Measurements from ENCODE around the gene PTPN4. TPM values are rescaled to one million over a fixed set of nuclear protein-coding genes. Genes with fewer than 3 reads are reported as not detected.

Gene PTPN4
- total and polyA plus RNA-seq, 2 of the 13 experiments (the other 11 are each of a cell fraction or from before 2014, with no cell fraction given), result 20.3 to 34.6 TPM

DNA sequence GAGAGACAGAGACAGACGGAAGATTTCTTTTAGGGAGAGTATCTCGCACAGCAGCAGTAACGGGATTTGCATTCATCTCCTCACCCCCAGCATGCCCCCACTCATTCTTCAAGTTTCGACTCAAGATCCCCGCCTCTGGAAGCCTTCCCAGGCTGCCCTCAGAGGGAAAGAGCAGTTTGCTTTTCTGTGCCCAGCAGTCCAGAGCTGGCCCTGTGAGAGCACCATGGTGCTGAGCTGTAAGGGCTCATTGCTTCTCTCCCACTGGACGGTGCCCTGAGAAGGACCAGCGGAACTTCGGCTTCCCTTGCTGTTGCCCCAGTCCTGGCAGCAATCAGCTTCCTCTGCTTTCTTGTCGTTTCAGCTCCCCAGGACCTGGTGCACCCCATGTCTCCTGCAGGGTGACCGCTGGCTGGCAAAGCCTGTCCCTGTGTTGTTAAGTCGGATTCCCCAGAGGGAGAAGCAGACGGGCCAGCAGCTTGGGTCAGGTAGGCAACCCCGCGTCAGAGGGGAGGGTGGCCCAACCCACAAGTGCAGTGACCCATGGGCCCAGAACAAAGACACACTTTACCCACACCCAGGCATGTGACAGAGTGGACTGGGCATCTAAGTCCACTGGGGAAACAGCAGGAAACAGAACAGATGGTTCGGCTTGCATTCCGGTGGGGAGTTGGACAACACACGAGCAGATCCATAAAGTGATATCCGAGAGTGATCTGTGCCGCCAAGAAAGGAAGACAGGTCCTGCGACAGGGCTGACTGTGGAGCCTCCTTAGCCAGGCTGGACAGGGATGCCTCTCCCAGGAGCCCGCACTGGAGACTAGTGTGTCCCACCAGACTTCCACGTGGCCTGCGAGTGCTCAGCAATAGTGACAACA is 44.1 kb upstream of the PTPN4 start (continued):
- TF ChIP-seq, protein P1, sequence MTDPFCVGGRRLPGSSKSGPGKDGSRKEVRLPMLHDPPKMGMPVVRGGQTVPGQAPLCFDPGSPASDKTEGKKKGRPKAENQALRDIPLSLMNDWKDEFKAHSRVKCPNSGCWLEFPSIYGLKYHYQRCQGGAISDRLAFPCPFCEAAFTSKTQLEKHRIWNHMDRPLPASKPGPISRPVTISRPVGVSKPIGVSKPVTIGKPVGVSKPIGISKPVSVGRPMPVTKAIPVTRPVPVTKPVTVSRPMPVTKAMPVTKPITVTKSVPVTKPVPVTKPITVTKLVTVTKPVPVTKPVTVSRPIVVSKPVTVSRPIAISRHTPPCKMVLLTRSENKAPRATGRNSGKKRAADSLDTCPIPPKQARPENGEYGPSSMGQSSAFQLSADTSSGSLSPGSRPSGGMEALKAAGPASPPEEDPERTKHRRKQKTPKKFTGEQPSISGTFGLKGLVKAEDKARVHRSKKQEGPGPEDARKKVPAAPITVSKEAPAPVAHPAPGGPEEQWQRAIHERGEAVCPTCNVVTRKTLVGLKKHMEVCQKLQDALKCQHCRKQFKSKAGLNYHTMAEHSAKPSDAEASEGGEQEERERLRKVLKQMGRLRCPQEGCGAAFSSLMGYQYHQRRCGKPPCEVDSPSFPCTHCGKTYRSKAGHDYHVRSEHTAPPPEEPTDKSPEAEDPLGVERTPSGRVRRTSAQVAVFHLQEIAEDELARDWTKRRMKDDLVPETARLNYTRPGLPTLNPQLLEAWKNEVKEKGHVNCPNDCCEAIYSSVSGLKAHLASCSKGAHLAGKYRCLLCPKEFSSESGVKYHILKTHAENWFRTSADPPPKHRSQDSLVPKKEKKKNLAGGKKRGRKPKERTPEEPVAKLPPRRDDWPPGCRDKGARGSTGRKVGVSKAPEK (CRISPR knock-in tag; IDR thresholded peaks at IDR 0.05; ENCODE audit: borderline replicate concordance), result 0 out of 2 replicates have a peak, but pooled peaks have one; percentile 51
- TF ChIP-seq, protein P2, sequence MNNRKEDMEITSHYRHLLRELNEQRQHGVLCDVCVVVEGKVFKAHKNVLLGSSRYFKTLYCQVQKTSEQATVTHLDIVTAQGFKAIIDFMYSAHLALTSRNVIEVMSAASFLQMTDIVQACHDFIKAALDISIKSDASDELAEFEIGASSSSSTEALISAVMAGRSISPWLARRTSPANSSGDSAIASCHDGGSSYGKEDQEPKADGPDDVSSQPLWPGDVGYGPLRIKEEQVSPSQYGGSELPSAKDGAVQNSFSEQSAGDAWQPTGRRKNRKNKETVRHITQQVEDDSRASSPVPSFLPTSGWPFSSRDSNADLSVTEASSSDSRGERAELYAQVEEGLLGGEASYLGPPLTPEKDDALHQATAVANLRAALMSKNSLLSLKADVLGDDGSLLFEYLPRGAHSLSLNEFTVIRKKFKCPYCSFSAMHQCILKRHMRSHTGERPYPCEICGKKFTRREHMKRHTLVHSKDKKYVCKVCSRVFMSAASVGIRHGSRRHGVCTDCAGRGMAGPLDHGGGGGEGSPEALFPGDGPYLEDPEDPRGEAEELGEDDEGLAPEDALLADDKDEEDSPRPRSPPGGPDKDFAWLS (CRISPR knock-in tag; IDR thresholded peaks at IDR 0.05; ENCODE audit: borderline replicate concordance), result no peak
- TF ChIP-seq PPARG (CRISPR knock-in tag; conservative IDR thresholded peaks at IDR 0.05), result no peak
- TF ChIP-seq HNRNPUL1 (IDR thresholded peaks at IDR 0.05; ENCODE audit: low read depth, low read length), result no peak
- peak; percentile 25; the same call in 1 of the 2 replicates for TF ChIP-seq PITX1 (CRISPR knock-in tag; IDR thresholded peaks at IDR 0.05)
- TF ChIP-seq ZNF563 (CRISPR knock-in tag; IDR thresholded peaks at IDR 0.05), result no peak
- TF ChIP-seq, protein P3, sequence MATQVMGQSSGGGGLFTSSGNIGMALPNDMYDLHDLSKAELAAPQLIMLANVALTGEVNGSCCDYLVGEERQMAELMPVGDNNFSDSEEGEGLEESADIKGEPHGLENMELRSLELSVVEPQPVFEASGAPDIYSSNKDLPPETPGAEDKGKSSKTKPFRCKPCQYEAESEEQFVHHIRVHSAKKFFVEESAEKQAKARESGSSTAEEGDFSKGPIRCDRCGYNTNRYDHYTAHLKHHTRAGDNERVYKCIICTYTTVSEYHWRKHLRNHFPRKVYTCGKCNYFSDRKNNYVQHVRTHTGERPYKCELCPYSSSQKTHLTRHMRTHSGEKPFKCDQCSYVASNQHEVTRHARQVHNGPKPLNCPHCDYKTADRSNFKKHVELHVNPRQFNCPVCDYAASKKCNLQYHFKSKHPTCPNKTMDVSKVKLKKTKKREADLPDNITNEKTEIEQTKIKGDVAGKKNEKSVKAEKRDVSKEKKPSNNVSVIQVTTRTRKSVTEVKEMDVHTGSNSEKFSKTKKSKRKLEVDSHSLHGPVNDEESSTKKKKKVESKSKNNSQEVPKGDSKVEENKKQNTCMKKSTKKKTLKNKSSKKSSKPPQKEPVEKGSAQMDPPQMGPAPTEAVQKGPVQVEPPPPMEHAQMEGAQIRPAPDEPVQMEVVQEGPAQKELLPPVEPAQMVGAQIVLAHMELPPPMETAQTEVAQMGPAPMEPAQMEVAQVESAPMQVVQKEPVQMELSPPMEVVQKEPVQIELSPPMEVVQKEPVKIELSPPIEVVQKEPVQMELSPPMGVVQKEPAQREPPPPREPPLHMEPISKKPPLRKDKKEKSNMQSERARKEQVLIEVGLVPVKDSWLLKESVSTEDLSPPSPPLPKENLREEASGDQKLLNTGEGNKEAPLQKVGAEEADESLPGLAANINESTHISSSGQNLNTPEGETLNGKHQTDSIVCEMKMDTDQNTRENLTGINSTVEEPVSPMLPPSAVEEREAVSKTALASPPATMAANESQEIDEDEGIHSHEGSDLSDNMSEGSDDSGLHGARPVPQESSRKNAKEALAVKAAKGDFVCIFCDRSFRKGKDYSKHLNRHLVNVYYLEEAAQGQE (IDR thresholded peaks at IDR 0.05; ENCODE audit: borderline replicate concordance in 1 of 2, low read depth in 1 of 2, low read length in 2 of 2), result no peak
- no peak for TF ChIP-seq ARNTL (CRISPR knock-in tag; IDR thresholded peaks at IDR 0.05)
- no peak for TF ChIP-seq PLRG1 (conservative IDR thresholded peaks at IDR 0.05)
- no peak for TF ChIP-seq ZNF713 (CRISPR knock-in tag; IDR thresholded peaks at IDR 0.05)
- TF ChIP-seq ZNF720 (CRISPR knock-in tag; IDR thresholded peaks at IDR 0.05), result no peak
- TF ChIP-seq KLF11 (CRISPR knock-in tag; IDR thresholded peaks at IDR 0.05), result no peak
- TF ChIP-seq ZSCAN21 (CRISPR knock-in tag; IDR thresholded peaks at IDR 0.05; ENCODE audit: borderline replicate concordance), result no peak
- no peak for TF ChIP-seq SP2 (CRISPR knock-in tag; IDR thresholded peaks at IDR 0.05)
- TF ChIP-seq, protein P4, sequence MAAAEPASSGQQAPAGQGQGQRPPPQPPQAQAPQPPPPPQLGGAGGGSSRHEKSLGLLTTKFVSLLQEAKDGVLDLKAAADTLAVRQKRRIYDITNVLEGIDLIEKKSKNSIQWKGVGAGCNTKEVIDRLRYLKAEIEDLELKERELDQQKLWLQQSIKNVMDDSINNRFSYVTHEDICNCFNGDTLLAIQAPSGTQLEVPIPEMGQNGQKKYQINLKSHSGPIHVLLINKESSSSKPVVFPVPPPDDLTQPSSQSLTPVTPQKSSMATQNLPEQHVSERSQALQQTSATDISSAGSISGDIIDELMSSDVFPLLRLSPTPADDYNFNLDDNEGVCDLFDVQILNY (CRISPR knock-in tag; conservative IDR thresholded peaks at IDR 0.05), result no peak
- TF ChIP-seq ZIK1 (CRISPR knock-in tag; IDR thresholded peaks at IDR 0.05; ENCODE audit: borderline replicate concordance, low read depth), result 0 out of 2 replicates have a peak, but pooled peaks have one; percentile 56
- no peak for TF ChIP-seq ZNF124 (CRISPR knock-in tag; IDR thresholded peaks at IDR 0.05)
- no peak for TF ChIP-seq KDM4B (CRISPR knock-in tag; IDR thresholded peaks at IDR 0.05)

Measured in HepG2 (cell line).